Muscle of leg (tissue), 11 donors: Measurements from ENCODE around the gene SMC1B. TPM values are rescaled to one million over a fixed set of nuclear protein-coding genes. Genes with fewer than 3 reads are reported as not detected.
A peak's percentile ranks its signal among the peaks of the same experiment; 100 is the strongest.
"Not testable (repeated sequence)": the region's sequence is repeated elsewhere in the genome, so short reads cannot be mapped to it uniquely, and the experiment has no call there.

Source experiments
- DNase-seq: peaks from one replicate; pipeline ENCODE4 v3.0.0; 2013
- H3K27ac ChIP-seq: one replicate; pipeline ENCODE4 v1.5.1; 2013; ENCODE audit warnings: mild to moderate bottlenecking, low read length, control low read depth
- H3K27me3 ChIP-seq: one replicate; pipeline ENCODE4 v1.6.1; 2013; ENCODE audit warnings: low read length; ENCODE audit not compliant: control insufficient read depth, insufficient read depth
- H3K36me3 ChIP-seq: one replicate; pipeline ENCODE4 v1.6.1; 2013; ENCODE audit warnings: low read length; ENCODE audit not compliant: control insufficient read depth, insufficient read depth
- H3K4me1 ChIP-seq: one replicate; pipeline ENCODE4 v1.6.1; 2013; ENCODE audit warnings: low read length; ENCODE audit not compliant: control insufficient read depth, insufficient read depth
- H3K4me3 ChIP-seq: one replicate; pipeline ENCODE4 v1.5.1; 2013; ENCODE audit warnings: low read length, control low read depth
- H3K9me3 ChIP-seq: replicated peaks from 2 replicates; pipeline ENCODE4 v1.6.1; 2013; ENCODE audit warnings: low read depth, low read length; ENCODE audit not compliant: control insufficient read depth
- WGBS: methylation state at CpG from one replicate; pipeline ENCODE4 v1.1.5; 2013; ENCODE audit warnings: missing lambda C conversion rate; ENCODE audit not compliant: insufficient coverage; 5-methylcytosine and 5-hydroxymethylcytosine counted together
- polyA plus RNA-seq, 8 donors: library from polyadenylated mRNA; unstranded; fragments of 120-200 nt; gene quantifications; one replicate each; pipeline versions ENCODE4 v1.2.1 to v1.2.3, GENCODE V29; 2013; ENCODE audit warnings: inconsistent platforms in 1 of 8, low replicate concordance in 1 of 8; ENCODE audit not compliant: insufficient read length in 8 of 8, insufficient read depth in 1 of 8
- total RNA-seq: library from RNA; stranded (reverse); fragments of 120-200 nt; gene quantifications from one replicate; pipeline ENCODE4 v1.2.4, GENCODE V29; 2013

SMC1B gene
- total and polyA plus RNA-seq, 9 donors: 0.04 to 0.16 (median 0.08) TPM; not detected in 1

GRCh38 chr22:45454275-45454674, 40.9 kb upstream of the SMC1B start:
- Histone ChIP-seq H3K4me3 (no peak overlapping the region), H3K36me3 (no peaks in the 10 kb centered on the region), H3K4me1 (peaks cover 49% of the 10 kb centered on the region), H3K27me3 (no peaks in the 10 kb centered on the region), H3K27ac (peak overlapping the region; percentile 38), H3K9me3 (no peaks in the 10 kb centered on the region)
- no peak for DNase-seq
- no CpG with 5 or more reads among the region's 4 CpGs for WGBS

- Histone ChIP-seq H3K36me3 (no peaks in the 10 kb centered on the region), H3K27ac (no peak overlapping the region), H3K27me3 (no peaks in the 10 kb centered on the region), H3K9me3 (no peaks in the 10 kb centered on the region), H3K4me3 (no peak overlapping the region), H3K4me1 (peaks cover 48% of the 10 kb centered on the region)
- no peak for DNase-seq
- no CpG with 5 or more reads among the region's 6 CpGs for WGBS
Observed at GRCh38 chr22:45453764-45454163, 40.4 kb upstream of the SMC1B start.

GRCh38 chr22:45452565-45453379, 39.4 kb upstream of the SMC1B start:
- Histone ChIP-seq H3K27me3 (no peaks in the 10 kb centered on the region), H3K27ac (peak overlapping the region; percentile 54), H3K4me1 (peaks cover 48% of the 10 kb centered on the region), H3K4me3 (no peak overlapping the region), H3K36me3 (no peaks in the 10 kb centered on the region), H3K9me3 (no peaks in the 10 kb centered on the region)
- peak; percentile 61 for DNase-seq
- 41% methylated on average over 6 of the region's 8 CpGs for WGBS

GRCh38 chr22:45451972-45452371, 38.6 kb upstream of the SMC1B start:
- peak; percentile 81 for DNase-seq
- 45% methylated on average over 6 of the region's 6 CpGs for WGBS
- no peaks in the 10 kb centered on the region for H3K27me3 ChIP-seq
- H3K36me3 ChIP-seq: no peaks in the 10 kb centered on the region
- H3K9me3 ChIP-seq: no peaks in the 10 kb centered on the region
- no peak overlapping the region for H3K4me3 ChIP-seq
- peak overlapping the region; percentile 95 for H3K27ac ChIP-seq
- peaks cover 48% of the 10 kb centered on the region for H3K4me1 ChIP-seq

- Histone ChIP-seq H3K4me3 (no peak overlapping the region), H3K27me3 (no peaks in the 10 kb centered on the region), H3K36me3 (no peaks in the 10 kb centered on the region), H3K27ac (peak overlapping the region; percentile 95), H3K4me1 (peaks cover 48% of the 10 kb centered on the region), H3K9me3 (no peaks in the 10 kb centered on the region)
- WGBS: 19% methylated on average over 6 of the region's 12 CpGs
- DNase-seq: peak; percentile 96
Observed at GRCh38 chr22:45450921-45451651, 37.7 kb upstream of the SMC1B start.

- Histone ChIP-seq H3K36me3 (no peaks in the 10 kb centered on the region), H3K4me3 (no peak overlapping the region), H3K27me3 (no peaks in the 10 kb centered on the region), H3K27ac (peak overlapping the region; percentile 95), H3K4me1 (peaks cover 43% of the 10 kb centered on the region), H3K9me3 (no peaks in the 10 kb centered on the region)
- WGBS: 86% methylated on average over 9 of the region's 16 CpGs
- no peak for DNase-seq
Observed at GRCh38 chr22:45450101-45450785, 36.8 kb upstream of the SMC1B start.

- not testable (repeated sequence) for H3K27me3 ChIP-seq, DNase-seq, H3K27ac ChIP-seq, H3K4me3 ChIP-seq, H3K36me3 ChIP-seq, H3K9me3 ChIP-seq
- 100% methylated on average over 1 of the region's 5 CpGs for WGBS
- peaks cover 37% of the 10 kb centered on the region for H3K4me1 ChIP-seq
Observed at GRCh38 chr22:45449442-45449841, 36.0 kb upstream of the SMC1B start.

- peak; percentile 92 for DNase-seq
- no peaks in the 10 kb centered on the region for H3K9me3 ChIP-seq
- H3K27ac ChIP-seq: no peak overlapping the region
- no peaks in the 10 kb centered on the region for H3K36me3 ChIP-seq
- H3K27me3 ChIP-seq: no peaks in the 10 kb centered on the region
- WGBS: 25% methylated on average over 5 of the region's 9 CpGs
- peaks cover 28% of the 10 kb centered on the region for H3K4me1 ChIP-seq
- H3K4me3 ChIP-seq: no peak overlapping the region
Observed at GRCh38 chr22:45448431-45448830, 35.0 kb upstream of the SMC1B start.

GRCh38 chr22:45447596-45447995, 34.2 kb upstream of the SMC1B start:
- H3K4me3 ChIP-seq, H3K27me3 ChIP-seq, H3K9me3 ChIP-seq, H3K27ac ChIP-seq, DNase-seq, H3K36me3 ChIP-seq: not testable (repeated sequence)
- H3K4me1 ChIP-seq: peaks cover 21% of the 10 kb centered on the region
- WGBS: no CpG with 5 or more reads among the region's 4 CpGs

- WGBS: 84% methylated on average over 5 of the region's 5 CpGs
- H3K4me3 ChIP-seq: no peak overlapping the region
- no peaks in the 10 kb centered on the region for H3K9me3 ChIP-seq
- DNase-seq: no peak
- H3K27me3 ChIP-seq: no peaks in the 10 kb centered on the region
- H3K27ac ChIP-seq: no peak overlapping the region
- H3K36me3 ChIP-seq: no peaks in the 10 kb centered on the region
- peaks cover 10% of the 10 kb centered on the region for H3K4me1 ChIP-seq
Observed at GRCh38 chr22:45446216-45446615, 32.8 kb upstream of the SMC1B start.
